IMR-90 (cell line): ENCODE data around the gene DENND1A. TPM values are rescaled to one million over a fixed set of nuclear protein-coding genes. Genes with fewer than 3 reads are reported as not detected.

Experiments used
- ATAC-seq: fragments of 200-7000 bp; cut with Tn5 transposase; 2 replicates; pipeline ENCODE4 v1.9.1; 2020; ENCODE audit warnings: low read depth, mild to moderate bottlenecking, moderate library complexity
- BruUV-seq: library from RNA; stranded (reverse); fragments of 400-500 nt; replicated peaks from 2 replicates; lab custom pipeline; 2021; lab: Mats Ljungman, UMichigan
- CTCF ChIA-PET: fragments of 300-600 bp; formaldehyde crosslinking; extraction: SDS; loops from one replicate; lab custom pipeline; 2021; ENCODE audit warnings: antibody characterized with exemption; lab: Yijun Ruan, JAX
- POLR2A ChIA-PET: fragments of 300-600 bp; sonication (Branson Sonifier 250); formaldehyde crosslinking; loops from one replicate; lab custom pipeline; 2022; ENCODE audit warnings: antibody characterized with exemption; ENCODE audit not compliant: unreplicated experiment; lab: Charles Lee
- DNase-seq: peaks from one replicate; pipeline ENCODE4 v3.0.0; 2013
- H2AFZ ChIP-seq: replicated peaks from 2 replicates; pipeline ENCODE3; 2013; ENCODE audit warnings: low read length, mild to moderate bottlenecking; ENCODE audit not compliant: poor library complexity
- H2AK5ac ChIP-seq: 2 replicates; pipeline ENCODE4 v1.6.1; 2013; ENCODE audit warnings: low read depth, low read length, inconsistent platforms
- H2AK9ac ChIP-seq: replicated peaks from 2 replicates; pipeline ENCODE3; 2013; ENCODE audit warnings: mild to moderate bottlenecking, low read depth, low read length, moderate library complexity; ENCODE audit not compliant: poor library complexity
- H2BK120ac ChIP-seq: 2 replicates; pipeline ENCODE4 v1.6.1; 2013; ENCODE audit warnings: low read depth, low read length, inconsistent platforms
- H2BK15ac ChIP-seq: 3 replicates; pipeline ENCODE4 v1.6.1; 2013; ENCODE audit warnings: low read depth, low read length, inconsistent platforms
- H2BK20ac ChIP-seq: 2 replicates; pipeline ENCODE4 v1.6.1; 2013; ENCODE audit warnings: low read depth, mild to moderate bottlenecking, inconsistent platforms, low read length, moderate library complexity
- H2BK5ac ChIP-seq: 2 replicates; pipeline ENCODE4 v1.6.1; 2013; ENCODE audit warnings: mild to moderate bottlenecking, low read depth, low read length, inconsistent platforms; ENCODE audit not compliant: poor library complexity, severe bottlenecking
- H3K14ac ChIP-seq: replicated peaks from 2 replicates; pipeline ENCODE4 v1.6.1; 2013; ENCODE audit warnings: low read depth, low read length, inconsistent platforms
- H3K18ac ChIP-seq: 2 replicates; pipeline ENCODE4 v1.6.1; 2013; ENCODE audit warnings: low read depth, low read length, control low read depth
- H3K23ac ChIP-seq: 2 replicates; pipeline ENCODE4 v1.6.1; 2013; ENCODE audit warnings: low read depth, low read length, inconsistent platforms
- H3K27ac ChIP-seq: 2 replicates; pipeline ENCODE4 v1.5.1; 2013; ENCODE audit warnings: mild to moderate bottlenecking, control low read depth, low read length; ENCODE audit not compliant: insufficient read depth
- H3K27me3 ChIP-seq: 2 replicates; pipeline ENCODE4 v1.6.1; 2013; ENCODE audit warnings: low read length; ENCODE audit not compliant: control insufficient read depth, insufficient read depth
- H3K36me3 ChIP-seq: 2 replicates; pipeline ENCODE4 v1.6.1; 2013; ENCODE audit warnings: low read length, mixed read lengths; ENCODE audit not compliant: control insufficient read depth, insufficient read depth
- H3K4ac ChIP-seq: 2 replicates; pipeline ENCODE4 v1.6.1; 2013; ENCODE audit warnings: low read depth, low read length, inconsistent platforms
- H3K4me1 ChIP-seq: 2 replicates; pipeline ENCODE4 v1.6.1; 2013; ENCODE audit warnings: low read length, mixed read lengths; ENCODE audit not compliant: control insufficient read depth, insufficient read depth
- H3K4me2 ChIP-seq: 2 replicates; pipeline ENCODE4 v1.6.1; 2013; ENCODE audit warnings: low read depth, mild to moderate bottlenecking, control low read depth, low read length, moderate library complexity
- H3K4me3 ChIP-seq: 2 replicates; pipeline ENCODE4 v1.5.1; 2013; ENCODE audit warnings: low read depth, mild to moderate bottlenecking, control low read depth, low read length, moderate library complexity; ENCODE audit not compliant: insufficient read depth
- H3K56ac ChIP-seq: 2 replicates; pipeline ENCODE4 v1.6.1; 2013; ENCODE audit warnings: low read length, inconsistent platforms; ENCODE audit not compliant: insufficient read depth; ENCODE audit errors: extremely low read depth
- H3K79me1 ChIP-seq, 2 experiments: 2 replicates each; pipeline ENCODE4 v1.6.1; 2013; ENCODE audit warnings: low read length in 2 of 2, inconsistent platforms in 1 of 2, low read depth in 1 of 2
- H3K9ac ChIP-seq: 2 replicates; pipeline ENCODE4 v1.6.1; 2013; ENCODE audit warnings: low read depth, low read length, control low read depth
- H3K9me1 ChIP-seq: 2 replicates; pipeline ENCODE4 v1.6.1; 2013; ENCODE audit warnings: low read length, inconsistent platforms; ENCODE audit not compliant: insufficient read depth
- H3K9me3 ChIP-seq: 2 replicates; pipeline ENCODE4 v1.6.1; 2013; ENCODE audit warnings: low read length; ENCODE audit not compliant: control insufficient read depth, insufficient read depth
- H4K20me1 ChIP-seq: 2 replicates; pipeline ENCODE4 v1.6.1; 2013; ENCODE audit warnings: low read length, inconsistent platforms; ENCODE audit not compliant: insufficient read depth
- H4K5ac ChIP-seq: 2 replicates; pipeline ENCODE4 v1.6.1; 2013; ENCODE audit warnings: mild to moderate bottlenecking, low read depth, low read length, control low read depth
- H4K8ac ChIP-seq, 2 experiments: 2 replicates each; pipeline ENCODE4 v1.6.1; 2013; ENCODE audit warnings: low read depth in 2 of 2, low read length in 2 of 2, control low read depth in 1 of 2, inconsistent platforms in 1 of 2
- H4K91ac ChIP-seq: 2 replicates; pipeline ENCODE4 v1.6.1; 2013; ENCODE audit warnings: low read depth, low read length, inconsistent platforms; ENCODE audit not compliant: insufficient read depth
- NFE2L2 ChIP-seq: fragments of 150-350 bp; IDR thresholded peaks from 2 replicates; pipeline ENCODE4 v1.6.1; 2016; ENCODE audit warnings: low read depth, mild to moderate bottlenecking, low read length
- WGBS, 2 experiments: methylation state at CpG; one replicate each; pipeline versions ENCODE4 v1.1.5 to v1.1.7; 2013; ENCODE audit warnings: missing lambda C conversion rate in 2 of 2; ENCODE audit not compliant: insufficient read length in 1 of 2; ENCODE audit errors: extremely low coverage in 2 of 2; 5-methylcytosine and 5-hydroxymethylcytosine counted together
- dilution Hi-C: fragments of 300-500 bp; cut with HindIII; formaldehyde crosslinking; loops from one replicate; pipeline ENCODE4 v1.14.3; 2018; ENCODE audit warnings: low sequenced_read_pairs; ENCODE audit not compliant: unreplicated experiment
- in situ Hi-C: fragments of 300-500 bp; cut with MboI; formaldehyde crosslinking; loops from 3 replicates; pipeline ENCODE4 v1.14.3; 2019; ENCODE audit warnings: low sequenced_read_pairs, inconsistent platforms, mixed read lengths
- intact Hi-C: fragments of 100-400 bp; cut with micrococcal nuclease; formaldehyde crosslinking; loops from 2 replicates; pipeline ENCODE4 v1.10.0; 2022
- polyA plus RNA-seq, 3 experiments: library from polyadenylated mRNA; depleted of rRNA; stranded (reverse); fragments of >200 nt; gene quantifications; 2 replicates each; pipeline ENCODE4 v1.2.3, GENCODE V29; 2012; ENCODE audit warnings: low replicate concordance in 1 of 3
- total RNA-seq: library from RNA; depleted of rRNA; stranded (reverse); fragments of >200 nt; gene quantifications from 2 replicates; pipeline ENCODE4 v1.2.3, GENCODE V29; 2012

Gene DENND1A
- total and polyA plus RNA-seq, 2 of the 4 experiments (the other 2 are of a cell fraction), result 21.4 to 27.6 TPM

GRCh38 chr9:123354806-123355508 is 575.0 kb downstream of the DENND1A start:
- Histone ChIP-seq H3K27me3 (peaks cover 50% of the 10 kb centered on the region), H3K56ac (no peak overlapping the region), H4K5ac (no peak overlapping the region), H3K4me2 (no peak overlapping the region), H2BK120ac (no peak overlapping the region), H3K4me3 (no peak overlapping the region), H3K4me1 (peaks cover 2% of the 10 kb centered on the region; the same call in 1 of the 2 replicates), H3K4ac (no peak overlapping the region), H2BK15ac (no peak overlapping the region), H2BK5ac (no peak overlapping the region), H3K79me1 (no peaks in the 10 kb centered on the region), H3K9ac (no peak overlapping the region), H4K8ac (no peak overlapping the region), H3K9me1 (no peaks in the 10 kb centered on the region), H3K18ac (no peak overlapping the region), H3K9me3 (no peaks in the 10 kb centered on the region), H3K23ac (no peak overlapping the region), H2AK9ac (no peak overlapping the region), H4K91ac (no peak overlapping the region), H3K14ac (no peak overlapping the region), H2AFZ (no peak overlapping the region), H2AK5ac (no peak overlapping the region), H2BK20ac (no peak overlapping the region), H3K27ac (no peak overlapping the region), H4K20me1 (no peaks in the 10 kb centered on the region), H3K36me3 (no peaks in the 10 kb centered on the region)
- CTCF ChIA-PET, result interaction anchor here (0.6 to 1.2 kb wide), 5 partner anchors 31 to 427 kb away, joined by 3 to 4 read pairs (median 3); no protein-coding TSS in a partner anchor
- no peak for DNase-seq
- WGBS, 2 experiments, result 78% methylated on average over 1 of the region's 9 CpGs; no CpG with 5 or more reads in 1 of the 2 experiments
- intact Hi-C loops, result loop anchor here (1.0 to 10.0 kb wide), 4 partner anchors 30 to 888 kb away; no protein-coding TSS in a partner anchor
- BruUV-seq, result no TSS peak
- dilution Hi-C loops, result no loop called here
- POLR2A ChIA-PET, result no interaction called here
- no peak for TF ChIP-seq NFE2L2
- in situ Hi-C loops, result loop anchor here (5.0 kb wide), 1 partner anchor 273 kb away; no protein-coding TSS in a partner anchor
- no peak for ATAC-seq
